GM18873 (cell line): ENCODE measurements around the gene MRPL1.
"Not testable (repeated sequence)": the region's sequence is repeated elsewhere in the genome, so short reads cannot be mapped to it uniquely, and the experiment has no call there.

Experiments
- ATAC-seq: cut with Tn5 transposase; IDR thresholded peaks from one replicate; pipeline ENCODE4 v1.9.1; 2021; ENCODE audit warnings: mild to moderate bottlenecking, moderate library complexity, moderate number of reproducible peaks; ENCODE audit not compliant: unreplicated experiment, low FRiP score

The MRPL1 gene

GRCh38 chr4:77848508-77848907 is 14.1 kb upstream of the MRPL1 start:
- ATAC-seq = no peak

- ATAC-seq = no peak
These were observed 13.2 kb upstream of the MRPL1 start for GRCh38 chr4:77849278-77849965.

GRCh38 chr4:77852892-77853495 is 9.6 kb upstream of the MRPL1 start:
- ATAC-seq = peak; percentile 88

GRCh38 chr4:77854431-77855111 is 8.1 kb upstream of the MRPL1 start:
- no peak for ATAC-seq

GRCh38 chr4:77856152-77856551 is 6.5 kb upstream of the MRPL1 start:
- no peak for ATAC-seq

GRCh38 chr4:77859256-77859655 is 3.4 kb upstream of the MRPL1 start:
- no peak for ATAC-seq

GRCh38 chr4:77861495-77861894 is 1.1 kb upstream of the MRPL1 start:
- ATAC-seq = no peak

- ATAC-seq = not testable (repeated sequence)
These were observed 711 bp downstream of the MRPL1 start for GRCh38 chr4:77863341-77863740.

- ATAC-seq = no peak
These were observed 2.6 kb downstream of the MRPL1 start for GRCh38 chr4:77865259-77865658.

GRCh38 chr4:77872723-77873445 is 10.3 kb downstream of the MRPL1 start:
- ATAC-seq = no peak

GRCh38 chr4:77877167-77877566 is 14.5 kb downstream of the MRPL1 start:
- ATAC-seq = no peak

- ATAC-seq = no peak
These were observed 15.3 kb downstream of the MRPL1 start for GRCh38 chr4:77877771-77878565.

- no peak for ATAC-seq
These were observed 18.2 kb downstream of the MRPL1 start for GRCh38 chr4:77880784-77881183.

GRCh38 chr4:77881460-77882295 is 19.0 kb downstream of the MRPL1 start:
- ATAC-seq = no peak

GRCh38 chr4:77893451-77893850 is 30.8 kb downstream of the MRPL1 start:
- ATAC-seq = no peak

- no peak for ATAC-seq
These were observed 37.0 kb downstream of the MRPL1 start for GRCh38 chr4:77899607-77900006.

- no peak for ATAC-seq
These were observed 40.6 kb downstream of the MRPL1 start for GRCh38 chr4:77903186-77903585.

GRCh38 chr4:77905651-77906263 is 43.1 kb downstream of the MRPL1 start:
- ATAC-seq = no peak

GRCh38 chr4:77910676-77911075 is 48.0 kb downstream of the MRPL1 start:
- no peak for ATAC-seq
